ENCODE results near the gene TBX18.

Gene TBX18

DNA sequence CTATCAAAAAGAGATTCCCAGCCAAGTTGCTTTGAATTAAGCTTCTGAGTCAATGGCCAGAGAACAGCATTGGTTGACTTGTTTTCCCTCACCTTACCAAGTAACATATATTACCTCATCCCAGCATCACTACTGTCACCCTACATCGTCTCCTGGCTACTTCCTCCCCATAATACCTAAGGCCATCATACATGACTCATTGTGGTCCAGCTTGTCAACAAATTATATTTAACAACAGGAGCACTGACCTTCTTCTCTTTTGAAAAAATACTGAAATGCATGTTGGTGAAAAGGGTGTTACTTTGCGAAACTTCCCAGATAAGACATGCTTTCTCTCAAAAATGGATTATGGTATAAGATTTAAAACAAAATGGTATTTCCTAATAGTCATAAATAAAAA lies 106.9 kb downstream of the TBX18 start:
- TF ChIP-seq, protein P1, sequence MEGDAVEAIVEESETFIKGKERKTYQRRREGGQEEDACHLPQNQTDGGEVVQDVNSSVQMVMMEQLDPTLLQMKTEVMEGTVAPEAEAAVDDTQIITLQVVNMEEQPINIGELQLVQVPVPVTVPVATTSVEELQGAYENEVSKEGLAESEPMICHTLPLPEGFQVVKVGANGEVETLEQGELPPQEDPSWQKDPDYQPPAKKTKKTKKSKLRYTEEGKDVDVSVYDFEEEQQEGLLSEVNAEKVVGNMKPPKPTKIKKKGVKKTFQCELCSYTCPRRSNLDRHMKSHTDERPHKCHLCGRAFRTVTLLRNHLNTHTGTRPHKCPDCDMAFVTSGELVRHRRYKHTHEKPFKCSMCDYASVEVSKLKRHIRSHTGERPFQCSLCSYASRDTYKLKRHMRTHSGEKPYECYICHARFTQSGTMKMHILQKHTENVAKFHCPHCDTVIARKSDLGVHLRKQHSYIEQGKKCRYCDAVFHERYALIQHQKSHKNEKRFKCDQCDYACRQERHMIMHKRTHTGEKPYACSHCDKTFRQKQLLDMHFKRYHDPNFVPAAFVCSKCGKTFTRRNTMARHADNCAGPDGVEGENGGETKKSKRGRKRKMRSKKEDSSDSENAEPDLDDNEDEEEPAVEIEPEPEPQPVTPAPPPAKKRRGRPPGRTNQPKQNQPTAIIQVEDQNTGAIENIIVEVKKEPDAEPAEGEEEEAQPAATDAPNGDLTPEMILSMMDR (IDR thresholded peaks at IDR 0.05; ENCODE audit: extremely low read depth, insufficient read depth, missing control alignments) = no peak
- in situ Hi-C loops (cut with MboI; ENCODE audit: low pct_unique_long_range_greater_than_20kb, low sequenced_read_pairs, unreplicated experiment) = no loop called here
- DNase-seq (ENCODE audit: low spot score) = no peak

DNA sequence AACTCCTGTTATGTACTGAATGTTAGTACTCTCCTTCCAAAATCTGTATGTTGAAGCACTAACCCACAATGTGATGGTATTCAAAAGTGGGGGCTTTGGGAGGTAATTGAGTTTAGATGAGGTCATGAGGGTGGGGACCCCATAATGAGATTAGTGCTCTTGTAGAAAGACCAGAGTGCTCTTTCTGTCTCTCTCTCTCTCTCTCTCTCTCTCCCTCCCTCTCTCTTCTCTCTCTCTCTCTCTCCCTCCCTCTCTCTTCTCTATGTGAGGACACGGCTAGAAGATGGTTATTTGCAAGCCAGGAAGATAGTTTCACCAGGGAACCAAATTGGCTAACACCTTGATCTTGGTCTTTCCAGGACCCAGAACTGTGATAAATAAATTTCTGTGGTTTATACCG lies 107.4 kb downstream of the TBX18 start:
- TF ChIP-seq, protein P1 (IDR thresholded peaks at IDR 0.05; ENCODE audit: extremely low read depth, insufficient read depth, missing control alignments) = no peak
- no peak for DNase-seq (ENCODE audit: low spot score)
- in situ Hi-C loops (cut with MboI; ENCODE audit: low pct_unique_long_range_greater_than_20kb, low sequenced_read_pairs, unreplicated experiment) = no loop called here

DNA sequence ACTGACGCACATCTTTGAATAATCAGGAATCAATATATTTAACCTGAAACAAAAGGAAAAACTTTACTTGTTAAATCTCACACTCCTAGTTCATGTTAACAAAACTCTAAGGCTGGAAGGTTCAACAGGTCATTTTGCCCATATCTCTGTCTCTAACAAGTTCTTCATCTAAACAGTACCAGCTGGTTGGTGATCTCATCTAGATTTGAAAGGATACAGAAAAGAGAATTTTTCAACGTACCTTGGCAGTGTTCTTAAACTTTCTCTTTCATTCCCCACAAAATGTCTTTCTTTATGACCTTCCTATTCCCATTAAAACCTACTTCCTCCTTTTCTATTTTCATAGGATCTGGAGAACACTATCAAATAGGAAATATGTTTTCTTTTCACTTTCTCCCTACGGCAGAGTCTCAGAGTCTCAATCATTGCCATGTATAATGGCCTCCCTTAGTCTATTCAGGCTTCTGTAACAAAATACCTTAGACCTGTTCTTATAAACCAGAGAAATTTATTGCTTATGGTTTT lies 111.3 kb downstream of the TBX18 start:
- in situ Hi-C loops (cut with MboI; ENCODE audit: low pct_unique_long_range_greater_than_20kb, low sequenced_read_pairs, unreplicated experiment) = no loop called here
- no peak for DNase-seq (ENCODE audit: low spot score)
- TF ChIP-seq, protein P1 (IDR thresholded peaks at IDR 0.05; ENCODE audit: extremely low read depth, insufficient read depth, missing control alignments) = no peak

DNA sequence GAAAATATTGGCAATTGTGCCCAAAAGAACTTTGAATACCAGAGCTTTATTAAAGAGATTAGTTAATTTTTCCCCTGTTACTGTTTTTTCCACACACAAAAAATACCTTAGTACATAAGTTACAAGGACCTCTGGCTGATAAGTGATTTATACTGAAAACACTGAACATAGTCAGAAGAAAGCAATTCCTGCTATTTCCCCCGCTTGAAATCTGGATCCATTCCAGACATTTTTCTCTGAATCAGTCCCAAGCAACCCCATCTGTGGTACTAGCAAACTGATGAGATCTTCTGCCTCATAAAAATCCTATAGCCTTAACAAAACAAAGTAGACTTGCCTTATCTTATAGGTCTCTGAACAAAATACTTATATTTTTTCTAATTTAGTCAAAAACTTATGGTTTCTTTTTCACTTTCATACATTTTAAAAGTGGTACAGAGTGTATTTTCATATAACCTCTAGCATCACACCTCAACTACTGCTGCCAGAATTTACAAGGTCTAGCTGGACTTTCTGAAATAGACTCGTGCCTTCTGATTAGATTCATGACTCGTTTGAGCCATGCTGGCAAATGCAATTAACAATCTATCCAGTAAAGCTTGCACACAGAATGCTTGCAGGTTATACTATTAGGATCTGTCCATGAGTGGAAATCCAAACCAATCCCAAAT lies 111.9 kb downstream of the TBX18 start:
- TF ChIP-seq, protein P1 (IDR thresholded peaks at IDR 0.05; ENCODE audit: extremely low read depth, insufficient read depth, missing control alignments) = no peak
- no peak for DNase-seq (ENCODE audit: low spot score)
- in situ Hi-C loops (cut with MboI; ENCODE audit: low pct_unique_long_range_greater_than_20kb, low sequenced_read_pairs, unreplicated experiment) = no loop called here

DNA sequence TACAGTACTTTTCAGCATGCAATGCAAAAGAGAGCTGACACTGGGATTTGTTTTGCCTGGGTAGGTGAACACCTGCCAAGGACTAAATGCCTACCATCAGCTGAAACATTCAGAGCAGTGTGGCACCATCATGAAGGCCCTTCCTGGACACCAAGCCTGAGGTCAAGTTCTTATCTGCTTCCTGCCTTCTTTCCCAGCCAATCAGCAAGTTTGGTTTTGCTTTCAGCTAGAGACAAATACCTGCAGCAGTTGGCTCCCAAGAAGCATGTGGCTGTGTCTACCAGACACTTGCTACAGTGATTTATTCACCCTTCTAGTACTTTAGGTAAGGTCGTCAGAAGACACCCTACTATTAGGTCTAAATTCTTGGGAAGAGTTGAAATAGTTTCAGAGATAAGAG lies 112.8 kb downstream of the TBX18 start:
- no peak for DNase-seq (ENCODE audit: low spot score)
- TF ChIP-seq, protein P1 (IDR thresholded peaks at IDR 0.05; ENCODE audit: extremely low read depth, insufficient read depth, missing control alignments) = no peak
- in situ Hi-C loops (cut with MboI; ENCODE audit: low pct_unique_long_range_greater_than_20kb, low sequenced_read_pairs, unreplicated experiment) = no loop called here

DNA sequence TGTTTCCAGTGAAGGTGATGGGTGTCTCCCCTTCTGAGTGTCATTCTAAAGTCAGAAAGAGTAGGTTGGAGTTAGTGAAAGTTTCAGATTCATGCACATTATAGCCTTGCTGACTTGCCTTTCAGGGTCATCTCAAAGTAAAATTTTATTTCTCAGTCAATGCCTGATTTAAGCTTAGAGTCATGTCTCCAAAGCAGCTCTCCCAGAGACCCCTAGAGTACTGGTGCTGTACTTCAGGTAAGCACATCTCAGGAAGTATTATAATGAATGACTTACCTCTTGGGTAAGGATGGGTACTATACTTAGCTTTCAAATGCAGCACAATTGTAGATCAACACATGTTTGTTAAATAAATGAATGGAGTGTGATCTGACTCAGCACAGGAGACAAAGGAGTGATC lies 116.0 kb downstream of the TBX18 start:
- in situ Hi-C loops (cut with MboI; ENCODE audit: low pct_unique_long_range_greater_than_20kb, low sequenced_read_pairs, unreplicated experiment) = no loop called here
- DNase-seq (ENCODE audit: low spot score) = no peak
- TF ChIP-seq, protein P1 (IDR thresholded peaks at IDR 0.05; ENCODE audit: extremely low read depth, insufficient read depth, missing control alignments) = no peak
